ENCODE data around the gene CMTM7.

The CMTM7 gene

GRCh38 chr3:32391643-32392535 lies at the start of gene CMTM7:
Gene CMTM7 (plus strand): TSS chr3:32391853. CDS start chr3:32391907, 54 bp downstream.
- in situ Hi-C loops (cut with MboI; ENCODE audit: low sequenced_read_pairs) = no loop called here

- in situ Hi-C loops (cut with MboI; ENCODE audit: low sequenced_read_pairs) = no loop called here
Measured at GRCh38 chr3:32347343-32348125, 44.1 kb upstream of the CMTM7 start.

GRCh38 chr3:32349184-32349583 lies 42.5 kb upstream of the CMTM7 start:
- in situ Hi-C loops (cut with MboI; ENCODE audit: low sequenced_read_pairs) = no loop called here

- in situ Hi-C loops (cut with MboI; ENCODE audit: low sequenced_read_pairs) = no loop called here
Measured at GRCh38 chr3:32352563-32352962, 39.1 kb upstream of the CMTM7 start.

GRCh38 chr3:32353351-32353750 lies 38.3 kb upstream of the CMTM7 start:
- in situ Hi-C loops (cut with MboI; ENCODE audit: low sequenced_read_pairs) = no loop called here

- in situ Hi-C loops (cut with MboI; ENCODE audit: low sequenced_read_pairs) = no loop called here
Measured at GRCh38 chr3:32354362-32354778, 37.3 kb upstream of the CMTM7 start.

GRCh38 chr3:32355751-32356291 lies 35.8 kb upstream of the CMTM7 start:
- in situ Hi-C loops (cut with MboI; ENCODE audit: low sequenced_read_pairs) = no loop called here

GRCh38 chr3:32359766-32360492 lies 31.7 kb upstream of the CMTM7 start:
- in situ Hi-C loops (cut with MboI; ENCODE audit: low sequenced_read_pairs) = no loop called here

GRCh38 chr3:32360493-32360827 lies 31.2 kb upstream of the CMTM7 start:
- in situ Hi-C loops (cut with MboI; ENCODE audit: low sequenced_read_pairs) = no loop called here

- in situ Hi-C loops (cut with MboI; ENCODE audit: low sequenced_read_pairs) = no loop called here
Measured at GRCh38 chr3:32366638-32367397, 24.8 kb upstream of the CMTM7 start.

- in situ Hi-C loops (cut with MboI; ENCODE audit: low sequenced_read_pairs) = no loop called here
Measured at GRCh38 chr3:32367442-32367841, 24.2 kb upstream of the CMTM7 start.

GRCh38 chr3:32371461-32372212 lies 20.0 kb upstream of the CMTM7 start:
- in situ Hi-C loops (cut with MboI; ENCODE audit: low sequenced_read_pairs) = no loop called here

- in situ Hi-C loops (cut with MboI; ENCODE audit: low sequenced_read_pairs) = no loop called here
Measured at GRCh38 chr3:32372213-32372490, 19.5 kb upstream of the CMTM7 start.

- in situ Hi-C loops (cut with MboI; ENCODE audit: low sequenced_read_pairs) = no loop called here
Measured at GRCh38 chr3:32373276-32373675, 18.4 kb upstream of the CMTM7 start.

GRCh38 chr3:32373844-32374243 lies 17.8 kb upstream of the CMTM7 start:
- in situ Hi-C loops (cut with MboI; ENCODE audit: low sequenced_read_pairs) = no loop called here

- in situ Hi-C loops (cut with MboI; ENCODE audit: low sequenced_read_pairs) = no loop called here
Measured at GRCh38 chr3:32374788-32375595, 16.7 kb upstream of the CMTM7 start.

GRCh38 chr3:32375596-32375930 lies 16.1 kb upstream of the CMTM7 start:
- in situ Hi-C loops (cut with MboI; ENCODE audit: low sequenced_read_pairs) = no loop called here

- in situ Hi-C loops (cut with MboI; ENCODE audit: low sequenced_read_pairs) = no loop called here
Measured at GRCh38 chr3:32376115-32376514, 15.5 kb upstream of the CMTM7 start.

- in situ Hi-C loops (cut with MboI; ENCODE audit: low sequenced_read_pairs) = no loop called here
Measured at GRCh38 chr3:32379831-32380500, 11.7 kb upstream of the CMTM7 start.
